A673 (cell line): ENCODE data around the gene SKA2. TPM values are rescaled to one million over a fixed set of nuclear protein-coding genes. Genes with fewer than 3 reads are reported as not detected.

Experiments used
- BruUV-seq: library from RNA; stranded (reverse); fragments of 400-500 nt; replicated peaks from 2 replicates; lab custom pipeline; 2021; lab: Mats Ljungman, UMichigan
- CTCF ChIA-PET: fragments of 300-600 bp; sonication (Branson Sonifier 250); formaldehyde crosslinking; loops from one replicate; lab custom pipeline; 2022; ENCODE audit warnings: antibody characterized with exemption; lab: Charles Lee
- POLR2A ChIA-PET: fragments of 300-600 bp; sonication (Branson Sonifier 250); formaldehyde crosslinking; loops from one replicate; lab custom pipeline; 2022; ENCODE audit warnings: antibody characterized with exemption; ENCODE audit not compliant: low non-redundant PET; lab: Charles Lee
- DNase-seq: peaks from one replicate; pipeline ENCODE4 v3.0.0-alpha.2; 2015; ENCODE audit warnings: low spot score
- H3K27ac ChIP-seq: fragments of 200-600 bp; sonication (generic); 2 replicates; pipeline ENCODE4 v1.5.1; 2016; ENCODE audit warnings: mixed run types, low read depth, mild to moderate bottlenecking, mixed read lengths, antibody characterized with exemption, low read length; ENCODE audit not compliant: poor library complexity, severe bottlenecking
- H3K27me3 ChIP-seq: fragments of 200-600 bp; sonication (generic); replicated peaks from 2 replicates; pipeline ENCODE4 v1.6.1; 2017; ENCODE audit warnings: mixed run types, low read depth, mild to moderate bottlenecking, mixed read lengths, antibody characterized with exemption, low read length; ENCODE audit not compliant: insufficient read depth, poor library complexity
- H3K36me3 ChIP-seq: fragments of 200-600 bp; sonication (generic); 2 replicates; pipeline ENCODE4 v1.6.1; 2016; ENCODE audit warnings: mixed run types, mild to moderate bottlenecking, mixed read lengths, antibody characterized with exemption, low read length; ENCODE audit not compliant: insufficient read depth, poor library complexity, severe bottlenecking
- H3K4me1 ChIP-seq: fragments of 200-600 bp; sonication (generic); 2 replicates; pipeline ENCODE4 v1.6.1; 2017; ENCODE audit warnings: mixed run types, mild to moderate bottlenecking, mixed read lengths, antibody characterized with exemption, low read length; ENCODE audit not compliant: insufficient read depth, poor library complexity, severe bottlenecking
- H3K4me3 ChIP-seq: fragments of 200-600 bp; sonication (generic); 2 replicates; pipeline ENCODE4 v1.5.1; 2016; ENCODE audit warnings: low read depth, mixed run types, mild to moderate bottlenecking, mixed read lengths, low read length; ENCODE audit not compliant: poor library complexity, severe bottlenecking
- H3K9me3 ChIP-seq: fragments of 200-600 bp; sonication (generic); 2 replicates; pipeline ENCODE4 v1.6.1; 2016; ENCODE audit warnings: mixed run types, low read depth, mild to moderate bottlenecking, mixed read lengths, antibody characterized with exemption, low read length; ENCODE audit not compliant: poor library complexity, severe bottlenecking
- EZH2 ChIP-seq: fragments of 200-600 bp; sonication (generic); IDR thresholded peaks from 2 replicates; pipeline ENCODE4 v1.6.1; 2017; ENCODE audit warnings: borderline replicate concordance, low read depth, mild to moderate bottlenecking, mixed read lengths, antibody characterized with exemption, low read length; ENCODE audit not compliant: poor library complexity, severe bottlenecking
- intact Hi-C: fragments of 100-400 bp; cut with micrococcal nuclease; formaldehyde crosslinking; loops from one replicate; pipeline ENCODE4 v1.10.0; 2022; ENCODE audit not compliant: unreplicated experiment
- total RNA-seq: library from RNA; stranded (reverse); gene quantifications from 2 replicates; pipeline ENCODE4 v1.2.3, GENCODE V29; 2021
- TF ChIP-seq, protein P1 (sequence below): fragments of 300-800, 200-600 bp; sonication (generic); conservative IDR thresholded peaks from 2 replicates; pipeline ENCODE4 v1.5.1; 2017; ENCODE audit warnings: low read depth, mild to moderate bottlenecking, antibody characterized with exemption, low read length, moderate library complexity, mixed read lengths

The SKA2 gene
- total RNA-seq, 1 experiment from 2014 or later = 127 TPM

DNA sequence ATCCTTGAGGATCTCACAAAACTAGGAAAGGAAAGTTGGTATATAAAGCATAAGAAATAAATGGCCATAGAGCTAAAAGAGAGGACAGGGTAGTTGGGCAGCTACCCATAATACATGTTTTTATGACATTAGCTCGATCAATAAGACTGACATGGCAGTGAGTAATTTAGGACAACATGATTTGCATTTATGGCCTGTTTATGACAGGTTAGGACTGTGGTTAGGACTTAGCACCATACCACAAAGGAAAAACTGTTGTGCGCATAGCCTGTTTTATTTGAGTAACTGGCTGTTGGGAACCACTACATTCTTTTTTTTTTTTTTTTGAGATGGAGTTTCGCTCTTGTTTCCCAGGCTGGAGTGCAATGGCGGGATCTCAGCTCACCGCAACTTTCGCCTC lies 30.3 kb downstream of the SKA2 start:
- H3K36me3 ChIP-seq = peaks cover 27% of the 10 kb centered on the region

DNA sequence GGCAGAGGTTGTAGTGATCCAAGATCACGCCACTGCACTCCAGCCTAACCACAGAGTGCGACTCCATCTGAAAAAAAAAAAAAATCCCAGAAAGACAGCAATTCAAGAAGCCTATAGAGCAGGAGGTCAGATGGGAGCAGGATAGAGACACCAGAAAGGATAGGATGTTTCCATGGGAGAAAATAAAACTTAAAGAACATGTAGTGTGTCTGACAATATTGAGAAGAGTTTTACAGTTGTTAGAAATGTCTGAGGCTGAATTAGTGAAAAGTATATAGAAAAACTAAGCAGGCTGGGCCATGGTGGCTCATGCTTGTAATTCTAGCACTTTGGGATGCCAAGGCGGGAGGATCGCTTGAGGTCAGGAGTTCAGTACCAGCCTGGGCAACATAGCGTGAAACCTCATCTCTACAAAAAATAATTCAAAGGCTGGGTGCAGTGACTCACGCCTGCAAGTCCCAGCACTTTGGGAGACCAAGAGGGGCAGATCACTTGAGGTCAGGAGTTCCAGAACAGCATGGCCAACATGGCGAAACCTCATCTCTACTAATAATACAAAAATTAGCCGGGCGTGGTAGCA lies 33.0 kb downstream of the SKA2 start:
- BruUV-seq = no TSS peak
- TF ChIP-seq, protein P1, sequence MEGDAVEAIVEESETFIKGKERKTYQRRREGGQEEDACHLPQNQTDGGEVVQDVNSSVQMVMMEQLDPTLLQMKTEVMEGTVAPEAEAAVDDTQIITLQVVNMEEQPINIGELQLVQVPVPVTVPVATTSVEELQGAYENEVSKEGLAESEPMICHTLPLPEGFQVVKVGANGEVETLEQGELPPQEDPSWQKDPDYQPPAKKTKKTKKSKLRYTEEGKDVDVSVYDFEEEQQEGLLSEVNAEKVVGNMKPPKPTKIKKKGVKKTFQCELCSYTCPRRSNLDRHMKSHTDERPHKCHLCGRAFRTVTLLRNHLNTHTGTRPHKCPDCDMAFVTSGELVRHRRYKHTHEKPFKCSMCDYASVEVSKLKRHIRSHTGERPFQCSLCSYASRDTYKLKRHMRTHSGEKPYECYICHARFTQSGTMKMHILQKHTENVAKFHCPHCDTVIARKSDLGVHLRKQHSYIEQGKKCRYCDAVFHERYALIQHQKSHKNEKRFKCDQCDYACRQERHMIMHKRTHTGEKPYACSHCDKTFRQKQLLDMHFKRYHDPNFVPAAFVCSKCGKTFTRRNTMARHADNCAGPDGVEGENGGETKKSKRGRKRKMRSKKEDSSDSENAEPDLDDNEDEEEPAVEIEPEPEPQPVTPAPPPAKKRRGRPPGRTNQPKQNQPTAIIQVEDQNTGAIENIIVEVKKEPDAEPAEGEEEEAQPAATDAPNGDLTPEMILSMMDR = no peak
- no peak for TF ChIP-seq EZH2
- Histone ChIP-seq H3K27ac (no peak overlapping the region), H3K4me1 (no peaks in the 10 kb centered on the region), H3K9me3 (no peaks in the 10 kb centered on the region), H3K27me3 (no peaks in the 10 kb centered on the region), H3K36me3 (peaks cover 37% of the 10 kb centered on the region), H3K4me3 (no peak overlapping the region)
- intact Hi-C loops = no loop called here
- ChIA-PET CTCF (no interaction called here), POLR2A (no interaction called here)
- no peak for DNase-seq

More for the DNA sequence above, 30.3 kb downstream of the SKA2 start:
- Histone ChIP-seq H3K4me1 (no peaks in the 10 kb centered on the region), H3K27ac (no peak overlapping the region), H3K27me3 (no peaks in the 10 kb centered on the region), H3K4me3 (no peak overlapping the region), H3K9me3 (no peaks in the 10 kb centered on the region)
- no peak for TF ChIP-seq EZH2
- TF ChIP-seq, protein P1 = no peak
- no peak for DNase-seq
- no TSS peak for BruUV-seq
- ChIA-PET POLR2A (no interaction called here), CTCF (interaction anchor here (0.7 kb wide), 2 partner anchors 146 to 413 kb away, joined by 3 to 5 read pairs; no protein-coding TSS in a partner anchor)
- intact Hi-C loops = no loop called here

DNA sequence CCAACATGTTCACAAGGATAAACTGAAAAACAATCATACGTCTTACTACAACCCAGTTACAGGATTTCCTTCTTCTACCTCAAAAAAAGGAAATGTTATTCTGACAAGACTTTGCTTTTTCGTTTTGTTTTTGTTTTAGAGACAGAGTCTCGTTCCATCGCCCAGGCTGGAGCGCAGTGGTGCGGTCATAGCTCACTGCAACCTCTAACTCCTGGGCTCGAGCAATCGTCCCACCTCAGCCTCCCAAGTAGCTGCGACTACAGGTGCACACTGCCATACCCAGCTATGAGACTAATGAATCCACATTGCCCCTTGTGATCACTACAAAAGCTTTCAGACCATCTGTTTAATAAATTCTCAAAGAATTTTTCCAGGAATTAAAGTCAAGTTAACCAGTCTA lies 39.5 kb downstream of the SKA2 start:
- no peaks in the 10 kb centered on the region for H3K27me3 ChIP-seq
- H3K36me3 ChIP-seq = peaks cover 45% of the 10 kb centered on the region
- H3K4me3 ChIP-seq = no peak overlapping the region
- H3K27ac ChIP-seq = no peak overlapping the region
- H3K9me3 ChIP-seq = no peaks in the 10 kb centered on the region
- TF ChIP-seq, protein P1 = no peak
- TF ChIP-seq EZH2 = no peak
- no TSS peak for BruUV-seq
- no peak for DNase-seq
- intact Hi-C loops = no loop called here
- H3K4me1 ChIP-seq = no peaks in the 10 kb centered on the region
- CTCF ChIA-PET = no interaction called here
- POLR2A ChIA-PET = no interaction called here
